Measurements from ENCODE around the gene OR2M7. TPM values are rescaled to one million over a fixed set of nuclear protein-coding genes. Genes with fewer than 3 reads are reported as not detected.

The OR2M7 gene
- total and polyA plus RNA-seq, 10 of the 15 experiments (the other 5 are each of a cell fraction or from before 2014, with no cell fraction given): not detected

DNA sequence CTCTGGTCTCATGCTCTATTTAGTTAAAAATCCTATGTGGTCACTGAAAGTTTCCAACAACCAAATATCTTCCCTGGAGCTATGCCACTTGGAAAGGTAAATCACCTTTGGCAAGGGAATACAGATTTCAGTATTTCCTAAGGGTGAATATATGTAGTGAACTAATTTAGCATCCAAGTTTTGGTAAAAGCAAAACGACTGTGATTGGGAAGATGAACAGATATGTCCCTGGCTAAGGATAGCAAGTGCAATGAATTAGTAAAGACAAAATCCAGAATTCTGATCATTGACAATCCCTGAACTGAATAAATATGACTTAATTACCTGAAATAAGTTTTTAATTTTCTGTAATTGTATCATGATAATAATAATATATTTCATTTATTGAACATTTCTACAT lies 46.5 kb downstream of the OR2M7 start, which contains the start of gene OR2T33:
Gene OR2T33, minus strand, starts transcription at position 101 of the 400 bp plus-strand sequence. CDS start 4,162 bp downstream, outside the sequence.
- Histone ChIP-seq H3K27me3 (replicated peaks in 1 of 2; ENCODE audit: control insufficient read depth in 2 of 2, insufficient read depth in 2 of 2, low read length in 1 of 2) (no peaks in the 10 kb centered on the region), H3K4me1 (ENCODE audit: control insufficient read depth, insufficient read depth, low read length) (no peaks in the 10 kb centered on the region), H3K9ac (ENCODE audit: control insufficient read depth, insufficient read depth, low read length) (no peak within 1 kb of the TSS), H3K4me3 (no peak within 1 kb of the TSS), H3K9me3 (replicated peaks; ENCODE audit: control insufficient read depth, insufficient read depth, low read length) (no peaks in the 10 kb centered on the region), H2AFZ (ENCODE audit: control insufficient read depth, low read depth, low read length) (no peak within 1 kb of the TSS), H3K79me2 (ENCODE audit: control insufficient read depth, insufficient read depth, low read length) (no peaks in the 10 kb centered on the region), H3K4me2 (ENCODE audit: control insufficient read depth, insufficient read depth) (no peak within 1 kb of the TSS), H3K27ac (ENCODE audit: control insufficient read depth, insufficient read depth) (no peak within 1 kb of the TSS), H4K20me1 (ENCODE audit: control insufficient read depth, insufficient read depth) (no peaks in the 10 kb centered on the region), H3K36me3 (ENCODE audit: control insufficient read depth in 2 of 2, insufficient read depth in 2 of 2, low read length in 1 of 2) (no peaks in the 10 kb centered on the region)
- BruUV-seq (replicated peaks): no TSS peak
- ATAC-seq (no peak), FAIRE-seq (no peak), DNase-seq (ENCODE audit: low read depth, low spot score) (no peak)
- TF ChIP-seq, protein P1, sequence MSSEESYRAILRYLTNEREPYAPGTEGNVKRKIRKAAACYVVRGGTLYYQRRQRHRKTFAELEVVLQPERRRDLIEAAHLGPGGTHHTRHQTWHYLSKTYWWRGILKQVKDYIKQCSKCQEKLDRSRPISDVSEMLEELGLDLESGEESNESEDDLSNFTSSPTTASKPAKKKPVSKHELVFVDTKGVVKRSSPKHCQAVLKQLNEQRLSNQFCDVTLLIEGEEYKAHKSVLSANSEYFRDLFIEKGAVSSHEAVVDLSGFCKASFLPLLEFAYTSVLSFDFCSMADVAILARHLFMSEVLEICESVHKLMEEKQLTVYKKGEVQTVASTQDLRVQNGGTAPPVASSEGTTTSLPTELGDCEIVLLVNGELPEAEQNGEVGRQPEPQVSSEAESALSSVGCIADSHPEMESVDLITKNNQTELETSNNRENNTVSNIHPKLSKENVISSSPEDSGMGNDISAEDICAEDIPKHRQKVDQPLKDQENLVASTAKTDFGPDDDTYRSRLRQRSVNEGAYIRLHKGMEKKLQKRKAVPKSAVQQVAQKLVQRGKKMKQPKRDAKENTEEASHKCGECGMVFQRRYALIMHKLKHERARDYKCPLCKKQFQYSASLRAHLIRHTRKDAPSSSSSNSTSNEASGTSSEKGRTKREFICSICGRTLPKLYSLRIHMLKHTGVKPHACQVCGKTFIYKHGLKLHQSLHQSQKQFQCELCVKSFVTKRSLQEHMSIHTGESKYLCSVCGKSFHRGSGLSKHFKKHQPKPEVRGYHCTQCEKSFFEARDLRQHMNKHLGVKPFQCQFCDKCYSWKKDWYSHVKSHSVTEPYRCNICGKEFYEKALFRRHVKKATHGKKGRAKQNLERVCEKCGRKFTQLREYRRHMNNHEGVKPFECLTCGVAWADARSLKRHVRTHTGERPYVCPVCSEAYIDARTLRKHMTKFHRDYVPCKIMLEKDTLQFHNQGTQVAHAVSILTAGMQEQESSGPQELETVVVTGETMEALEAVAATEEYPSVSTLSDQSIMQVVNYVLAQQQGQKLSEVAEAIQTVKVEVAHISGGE (CRISPR knock-in tag; IDR thresholded peaks at IDR 0.05): no peak
- TF ChIP-seq NR2C2 (IDR thresholded peaks at IDR 0.05; ENCODE audit: borderline replicate concordance, control insufficient read depth, insufficient read length, low read depth) (no peak), POLR2AphosphoS5 (IDR thresholded peaks at IDR 0.05; ENCODE audit: low read length) (no peak), SIX5 (IDR thresholded peaks at IDR 0.05; ENCODE audit: low read depth, low read length, severe bottlenecking) (no peak), MYB (IDR thresholded peaks at IDR 0.05; ENCODE audit: borderline replicate concordance, low read depth, low read length) (no peak), TARDBP (IDR thresholded peaks at IDR 0.05; ENCODE audit: borderline replicate concordance) (no peak), FOXM1 (IDR thresholded peaks at IDR 0.05; ENCODE audit: low read depth, low read length) (no peak)
- ChIA-PET POLR2A (no interaction called here), SMC1A (ENCODE audit: uncharacterized antibody, unreplicated experiment) (no interaction called here), RAD21 (ENCODE audit: unreplicated experiment) (interaction anchor here (0.7 to 1.4 kb wide), 2 partner anchors 33 to 76 kb away, joined by 3 to 4 read pairs; no protein-coding TSS in a partner anchor), CTCF (interaction anchor here (1.8 kb wide), 1 partner anchor 34 kb away, joined by 4 read pairs; no protein-coding TSS in a partner anchor)
- 0% methylated on average over 1 of the region's 1 CpG for WGBS (ENCODE audit: insufficient coverage, insufficient replicate concordance, low lambda C conversion rate, missing lambda C conversion rate)
- in situ Hi-C loops (cut with MboI): no loop called here
- intact Hi-C loops (cut with micrococcal nuclease; ENCODE audit: unreplicated experiment): no loop called here

Other genes starting within 250 kb of the OR2M7 start
Only the 7 nearest of the 16 such genes appear.
- gene OR2M4, start 93.2 kb downstream of the OR2M7 start, total RNA-seq (2014; rRNA removed): not detected in 2 replicates
- gene OR2M4, start 93.2 kb downstream of the OR2M7 start, total RNA-seq (2014; rRNA removed; fragmentation: Illumina TruSeq; extraction: Trizol): not detected in 2 replicates
- not detected in 2 replicates for gene OR2M4, start 93.2 kb downstream of the OR2M7 start, total RNA-seq (2021)
- gene OR2M4, start 93.2 kb downstream of the OR2M7 start, polyA plus RNA-seq (2011; rRNA removed): not detected in 2 replicates
- gene OR2M4, start 93.2 kb downstream of the OR2M7 start, polyA plus RNA-seq (2014; fragmentation: Illumina TruSeq; extraction: Trizol): not detected in 2 replicates
- not detected for gene OR2M4, start 93.2 kb downstream of the OR2M7 start, polyA plus RNA-seq (2014; fragmentation: Nextera tagmentation; extraction: Ambion mirVana)
- gene OR2M4, start 93.2 kb downstream of the OR2M7 start, polyA plus RNA-seq (2014; rRNA removed): not detected in 2 replicates
- not detected for gene OR2M4, start 93.2 kb downstream of the OR2M7 start, polyA plus RNA-seq (2016; fragmentation: Nextera tagmentation; extraction: Ambion mirVana)
- not detected in 2 replicates for gene OR2T33, start 46.6 kb downstream of the OR2M7 start, total RNA-seq (2014; rRNA removed)
- gene OR2T33, start 46.6 kb downstream of the OR2M7 start, total RNA-seq (2014; rRNA removed; fragmentation: Illumina TruSeq; extraction: Trizol): not detected in 2 replicates
- gene OR2T33, start 46.6 kb downstream of the OR2M7 start, total RNA-seq (2021): not detected in 2 replicates
- not detected in 2 replicates for gene OR2T33, start 46.6 kb downstream of the OR2M7 start, polyA plus RNA-seq (2011; rRNA removed)
- not detected in 2 replicates for gene OR2T33, start 46.6 kb downstream of the OR2M7 start, polyA plus RNA-seq (2014; fragmentation: Illumina TruSeq; extraction: Trizol)
- not detected for gene OR2T33, start 46.6 kb downstream of the OR2M7 start, polyA plus RNA-seq (2014; fragmentation: Nextera tagmentation; extraction: Ambion mirVana)
- not detected in 2 replicates for gene OR2T33, start 46.6 kb downstream of the OR2M7 start, polyA plus RNA-seq (2014; rRNA removed)
- not detected for gene OR2T33, start 46.6 kb downstream of the OR2M7 start, polyA plus RNA-seq (2016; fragmentation: Nextera tagmentation; extraction: Ambion mirVana)
- not detected in 2 replicates for gene OR2T12, start 21.1 kb downstream of the OR2M7 start, total RNA-seq (2014; rRNA removed)
- gene OR2T12, start 21.1 kb downstream of the OR2M7 start, total RNA-seq (2014; rRNA removed; fragmentation: Illumina TruSeq; extraction: Trizol): not detected in 2 replicates
- not detected in 2 replicates for gene OR2T12, start 21.1 kb downstream of the OR2M7 start, total RNA-seq (2021)
- not detected in 2 replicates for gene OR2T12, start 21.1 kb downstream of the OR2M7 start, polyA plus RNA-seq (2011; rRNA removed)
- gene OR2T12, start 21.1 kb downstream of the OR2M7 start, polyA plus RNA-seq (2014; fragmentation: Illumina TruSeq; extraction: Trizol): not detected in 2 replicates
- not detected for gene OR2T12, start 21.1 kb downstream of the OR2M7 start, polyA plus RNA-seq (2014; fragmentation: Nextera tagmentation; extraction: Ambion mirVana)
- gene OR2T12, start 21.1 kb downstream of the OR2M7 start, polyA plus RNA-seq (2014; rRNA removed): not detected in 2 replicates
- not detected for gene OR2T12, start 21.1 kb downstream of the OR2M7 start, polyA plus RNA-seq (2016; fragmentation: Nextera tagmentation; extraction: Ambion mirVana)
- not detected in 2 replicates for gene OR14C36, start 24.2 kb upstream of the OR2M7 start, total RNA-seq (2014; rRNA removed)
- gene OR14C36, start 24.2 kb upstream of the OR2M7 start, total RNA-seq (2014; rRNA removed; fragmentation: Illumina TruSeq; extraction: Trizol): not detected in 2 replicates
- not detected in 2 replicates for gene OR14C36, start 24.2 kb upstream of the OR2M7 start, total RNA-seq (2021)
- not detected in 2 replicates for gene OR14C36, start 24.2 kb upstream of the OR2M7 start, polyA plus RNA-seq (2011; rRNA removed)
- gene OR14C36, start 24.2 kb upstream of the OR2M7 start, polyA plus RNA-seq (2014; fragmentation: Illumina TruSeq; extraction: Trizol): not detected in 2 replicates
- not detected for gene OR14C36, start 24.2 kb upstream of the OR2M7 start, polyA plus RNA-seq (2014; fragmentation: Nextera tagmentation; extraction: Ambion mirVana)
- not detected in 2 replicates for gene OR14C36, start 24.2 kb upstream of the OR2M7 start, polyA plus RNA-seq (2014; rRNA removed)
- not detected for gene OR14C36, start 24.2 kb upstream of the OR2M7 start, polyA plus RNA-seq (2016; fragmentation: Nextera tagmentation; extraction: Ambion mirVana)
- gene OR2T4, start 37.1 kb upstream of the OR2M7 start, total RNA-seq (2014; rRNA removed): not detected in 2 replicates
- gene OR2T4, start 37.1 kb upstream of the OR2M7 start, total RNA-seq (2014; rRNA removed; fragmentation: Illumina TruSeq; extraction: Trizol): 0.18 and 0.22 TPM in 2 replicates
- not detected in 2 replicates for gene OR2T4, start 37.1 kb upstream of the OR2M7 start, total RNA-seq (2021)
- gene OR2T4, start 37.1 kb upstream of the OR2M7 start, polyA plus RNA-seq (2011; rRNA removed): 0.19 and 0.30 TPM in 2 replicates
- not detected in 2 replicates for gene OR2T4, start 37.1 kb upstream of the OR2M7 start, polyA plus RNA-seq (2014; fragmentation: Illumina TruSeq; extraction: Trizol)
- gene OR2T4, start 37.1 kb upstream of the OR2M7 start, polyA plus RNA-seq (2014; fragmentation: Nextera tagmentation; extraction: Ambion mirVana): not detected
- gene OR2T4, start 37.1 kb upstream of the OR2M7 start, polyA plus RNA-seq (2014; rRNA removed): not detected in 2 replicates
- not detected for gene OR2T4, start 37.1 kb upstream of the OR2M7 start, polyA plus RNA-seq (2016; fragmentation: Nextera tagmentation; extraction: Ambion mirVana)
- not detected in 2 replicates for gene OR2T6, start 51.2 kb upstream of the OR2M7 start, total RNA-seq (2014; rRNA removed)
- gene OR2T6, start 51.2 kb upstream of the OR2M7 start, total RNA-seq (2014; rRNA removed; fragmentation: Illumina TruSeq; extraction: Trizol): not detected in 2 replicates
- gene OR2T6, start 51.2 kb upstream of the OR2M7 start, total RNA-seq (2021): not detected in 2 replicates
- gene OR2T6, start 51.2 kb upstream of the OR2M7 start, polyA plus RNA-seq (2011; rRNA removed): not detected in 2 replicates
- gene OR2T6, start 51.2 kb upstream of the OR2M7 start, polyA plus RNA-seq (2014; fragmentation: Illumina TruSeq; extraction: Trizol): not detected in 2 replicates
- gene OR2T6, start 51.2 kb upstream of the OR2M7 start, polyA plus RNA-seq (2014; fragmentation: Nextera tagmentation; extraction: Ambion mirVana): not detected
- gene OR2T6, start 51.2 kb upstream of the OR2M7 start, polyA plus RNA-seq (2014; rRNA removed): not detected in 2 replicates
- gene OR2T6, start 51.2 kb upstream of the OR2M7 start, polyA plus RNA-seq (2016; fragmentation: Nextera tagmentation; extraction: Ambion mirVana): not detected
- not detected in 2 replicates for gene OR2T1, start 78.5 kb upstream of the OR2M7 start, total RNA-seq (2014; rRNA removed)
- gene OR2T1, start 78.5 kb upstream of the OR2M7 start, total RNA-seq (2014; rRNA removed; fragmentation: Illumina TruSeq; extraction: Trizol): not detected in 2 replicates
- not detected in 2 replicates for gene OR2T1, start 78.5 kb upstream of the OR2M7 start, total RNA-seq (2021)
- 0.04 TPM in 1 of 2 replicates, not detected in the other for gene OR2T1, start 78.5 kb upstream of the OR2M7 start, polyA plus RNA-seq (2011; rRNA removed)
- gene OR2T1, start 78.5 kb upstream of the OR2M7 start, polyA plus RNA-seq (2014; fragmentation: Illumina TruSeq; extraction: Trizol): not detected in 2 replicates
- gene OR2T1, start 78.5 kb upstream of the OR2M7 start, polyA plus RNA-seq (2014; fragmentation: Nextera tagmentation; extraction: Ambion mirVana): under 1 TPM in 1 of 2 experiments, not detected in 1; 0.02 TPM
- gene OR2T1, start 78.5 kb upstream of the OR2M7 start, polyA plus RNA-seq (2014; rRNA removed): not detected in 2 replicates
- gene OR2T1, start 78.5 kb upstream of the OR2M7 start, polyA plus RNA-seq (2016; fragmentation: Nextera tagmentation; extraction: Ambion mirVana): not detected